HCT116 (cell line): Measurements from ENCODE around the gene ICAM2. TPM values are rescaled to one million over a fixed set of nuclear protein-coding genes. Genes with fewer than 3 reads are reported as not detected.

Experiments used
- ATAC-seq: fragments of 200-7000 bp; cut with Tn5 transposase; 2 replicates; pipeline ENCODE4 v1.9.1; 2020; ENCODE audit warnings: mild to moderate bottlenecking, moderate library complexity
- BruUV-seq: library from RNA; stranded (reverse); fragments of 400-500 nt; replicated peaks from 2 replicates; lab custom pipeline; 2021; lab: Mats Ljungman, UMichigan
- CTCF ChIA-PET: fragments of 300-600 bp; sonication (Branson Sonifier 250); formaldehyde crosslinking; loops from one replicate; lab custom pipeline; 2021; ENCODE audit warnings: antibody characterized with exemption; lab: Charles Lee
- POLR2A ChIA-PET: fragments of 300-600, 350-600 bp; sonication (Branson Sonifier 250); formaldehyde crosslinking; loops from one replicate; lab custom pipeline; 2021; ENCODE audit warnings: antibody characterized with exemption; lab: Charles Lee
- RAD21 ChIA-PET, 2 experiments: fragments of 300-600 bp; sonication (Branson Sonifier 250); formaldehyde crosslinking; loops; one replicate each; lab custom pipeline; 2023; ENCODE audit warnings: low total read pairs in 2 of 2; ENCODE audit not compliant: uncharacterized antibody in 2 of 2, unreplicated experiment in 2 of 2, low non-redundant PET in 1 of 2; lab: Charles Lee
- DNase-seq: peaks from one replicate; pipeline ENCODE4 v3.0.0-alpha.2; 2010; ENCODE audit warnings: low read depth, low spot score
- H2AFZ ChIP-seq: fragments of 200-600 bp; shearing (Covaris generic), sonication (generic); 2 replicates; pipeline ENCODE4 v1.6.1; 2017; ENCODE audit warnings: low read depth, mixed run types, mixed read lengths, antibody characterized with exemption, low read length; ENCODE audit not compliant: poor library complexity, severe bottlenecking
- H3K27ac ChIP-seq: 2 replicates; pipeline ENCODE4 v1.5.1; 2012; ENCODE audit warnings: low read depth, low read length
- H3K27me3 ChIP-seq: fragments of 200-600 bp; sonication (generic); 2 replicates; pipeline ENCODE4 v1.6.1; 2016; ENCODE audit warnings: mixed run types, low read length, mixed read lengths; ENCODE audit not compliant: insufficient read depth
- H3K36me3 ChIP-seq, 2 experiments: fragments of 200-500 bp in 1 of 2; fragments of 200-600 bp in 1 of 2; sonication (Bioruptor generic) in 1 of 2; sonication (generic) in 1 of 2; 2 replicates each; pipeline versions ENCODE4 v1.5.1 to v1.6.1; 2014 to 2016; ENCODE audit warnings: low read length in 2 of 2, inconsistent platforms in 1 of 2, mixed read lengths in 1 of 2, mixed run types in 1 of 2; ENCODE audit not compliant: insufficient read depth in 2 of 2, control insufficient read depth in 1 of 2
- H3K4me1 ChIP-seq, 2 experiments: fragments of 200-600 bp in 1 of 2; sonication (generic) in 1 of 2; 2 replicates each; pipeline versions ENCODE4 v1.5.1 to v1.6.1; 2012 to 2017; ENCODE audit warnings: low read length in 2 of 2, inconsistent platforms in 1 of 2, mild to moderate bottlenecking in 1 of 2, mixed read lengths in 1 of 2, mixed run types in 1 of 2, moderate library complexity in 1 of 2; ENCODE audit not compliant: insufficient read depth in 2 of 2, control insufficient read depth in 1 of 2
- H3K4me2 ChIP-seq: fragments of 200-600 bp; sonication (generic); 2 replicates; pipeline ENCODE4 v1.6.1; 2017; ENCODE audit warnings: mixed run types, low read length, mixed read lengths
- H3K4me3 ChIP-seq, 2 experiments: fragments of 200-600 bp in 1 of 2; sonication (generic) in 1 of 2; replicated peaks in 1 of 2; 2 replicates each; pipeline ENCODE4 v1.5.1; 2011 to 2016; ENCODE audit warnings: low read length in 2 of 2, control low read depth in 1 of 2, low read depth in 1 of 2, mild to moderate bottlenecking in 1 of 2, mixed read lengths in 1 of 2, mixed run types in 1 of 2
- H3K79me2 ChIP-seq: fragments of 200-600 bp; sonication (generic); 2 replicates; pipeline ENCODE4 v1.6.1; 2017; ENCODE audit warnings: mild to moderate bottlenecking, mixed run types, low read length, moderate library complexity, mixed read lengths; ENCODE audit not compliant: insufficient read depth
- H3K9ac ChIP-seq: fragments of 200-600 bp; sonication (generic); 2 replicates; pipeline ENCODE4 v1.6.1; 2016; ENCODE audit warnings: low read length, mixed read lengths
- H3K9me2 ChIP-seq: fragments of 200-600 bp; sonication (generic), shearing (Covaris generic); 2 replicates; pipeline ENCODE4 v1.6.1; 2017; ENCODE audit warnings: mixed run types, mild to moderate bottlenecking, moderate library complexity; ENCODE audit not compliant: insufficient read depth
- H3K9me3 ChIP-seq, 2 experiments: fragments of 200-500 bp in 1 of 2; fragments of 200-600 bp in 1 of 2; sonication (Bioruptor generic) in 1 of 2; sonication (generic) in 1 of 2; 2 replicates each; pipeline ENCODE4 v1.6.1; 2014 to 2017; ENCODE audit warnings: low read length in 2 of 2, mixed read lengths in 2 of 2, inconsistent platforms in 1 of 2, low read depth in 1 of 2, mild to moderate bottlenecking in 1 of 2, mixed run types in 1 of 2, moderate library complexity in 1 of 2; ENCODE audit not compliant: control insufficient read depth in 1 of 2, insufficient read depth in 1 of 2
- H4K20me1 ChIP-seq: fragments of 200-600 bp; sonication (generic), shearing (Covaris generic); 2 replicates; pipeline ENCODE4 v1.6.1; 2017; ENCODE audit warnings: mixed run types, mild to moderate bottlenecking, moderate library complexity; ENCODE audit not compliant: insufficient read depth
- CBX3 ChIP-seq: IDR thresholded peaks from 2 replicates; pipeline ENCODE4 v1.6.1; 2012; ENCODE audit warnings: low read depth
- EZH2phosphoT487 ChIP-seq: fragments of 200-600 bp; IDR thresholded peaks from 2 replicates; pipeline ENCODE4 v1.6.1; 2018; ENCODE audit warnings: antibody characterized with exemption, borderline replicate concordance
- FOSL1 ChIP-seq: IDR thresholded peaks from 2 replicates; pipeline ENCODE4 v1.6.1; 2012; ENCODE audit warnings: low read depth
- JUND ChIP-seq: IDR thresholded peaks from 2 replicates; pipeline ENCODE4 v1.6.1; 2012
- POLR2A ChIP-seq: IDR thresholded peaks from 2 replicates; pipeline ENCODE4 v1.7.0; 2011; ENCODE audit warnings: borderline replicate concordance; ENCODE audit not compliant: insufficient read depth, insufficient read length; ENCODE audit errors: extremely low read depth
- SRF ChIP-seq: IDR thresholded peaks from 2 replicates; pipeline ENCODE4 v1.6.1; 2012; ENCODE audit warnings: low read depth
- TCF7L2 ChIP-seq: IDR thresholded peaks from 2 replicates; pipeline ENCODE4 v1.7.0; 2011; ENCODE audit warnings: borderline replicate concordance, inconsistent platforms; ENCODE audit not compliant: insufficient read depth, insufficient read length; ENCODE audit errors: extremely low read depth
- YY1 ChIP-seq: IDR thresholded peaks from 2 replicates; pipeline ENCODE4 v1.6.1; 2011; ENCODE audit warnings: low read length, low read depth, moderate library complexity, mild to moderate bottlenecking; ENCODE audit not compliant: insufficient replicate concordance; ENCODE audit errors: extremely low read depth
- intact Hi-C: fragments of 100-400 bp; cut with micrococcal nuclease; formaldehyde crosslinking; loops from 2 replicates; pipeline ENCODE4 v1.10.0; 2022
- total RNA-seq: library from RNA; stranded (reverse); gene quantifications from one replicate; pipeline ENCODE4 v1.2.1, GENCODE V29; 2021; ENCODE audit not compliant: unreplicated experiment
- TF ChIP-seq, protein P1 (sequence below): IDR thresholded peaks from 2 replicates; pipeline ENCODE4 v1.6.1; 2011; ENCODE audit warnings: mild to moderate bottlenecking, low read length, moderate library complexity; ENCODE audit not compliant: insufficient replicate concordance; ENCODE audit errors: extremely low read depth
- TF ChIP-seq, protein P2 (sequence below): IDR thresholded peaks from 2 replicates; pipeline ENCODE4 v1.6.1; 2012
- TF ChIP-seq, protein P3 (sequence below), 3 experiments: fragments of 200-600 bp in 1 of 3; sonication (generic) in 1 of 3; IDR thresholded peaks in 2 of 3; conservative IDR thresholded peaks in 1 of 3; 2 replicates each; pipeline ENCODE4 v1.5.1; 2012 to 2017; ENCODE audit warnings: low read depth in 2 of 3, low read length in 2 of 3, antibody characterized with exemption in 1 of 3, borderline replicate concordance in 1 of 3, control low read depth in 1 of 3, mild to moderate bottlenecking in 1 of 3, mixed read lengths in 1 of 3, mixed run types in 1 of 3, moderate library complexity in 1 of 3; ENCODE audit not compliant: insufficient read depth in 1 of 3

Gene ICAM2
- total RNA-seq, 1 experiment from 2014 or later = 0.61 TPM

DNA sequence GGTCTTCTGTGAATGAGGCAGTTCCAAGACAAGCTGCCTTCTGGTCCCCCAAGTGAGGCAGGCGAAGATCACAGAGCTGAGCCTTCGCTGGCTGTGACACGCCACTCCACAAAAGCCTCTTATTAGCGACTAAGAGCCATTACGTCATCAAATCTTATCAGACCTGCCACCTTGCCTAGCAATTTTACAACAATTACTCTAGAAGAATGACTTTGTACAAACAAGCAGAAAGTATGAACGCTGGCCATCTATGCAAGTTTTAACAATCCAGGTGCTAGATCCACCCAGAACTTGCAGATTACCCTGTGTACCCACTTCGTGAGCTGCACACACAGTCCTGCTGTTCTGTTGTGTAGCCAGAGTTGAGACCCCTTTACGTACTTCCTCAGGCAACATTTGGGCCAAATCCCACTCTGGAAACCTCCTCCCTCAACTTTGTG lies 3.8 kb upstream of the ICAM2 start:
- ChIA-PET CTCF (interaction anchor here (1.0 to 7.5 kb wide), 3 partner anchors 78 to 110 kb away, joined by 3 to 88 read pairs (median 13); partner anchors contain the start of gene GH1), POLR2A (no interaction called here), RAD21 (no interaction called here)
- H3K27ac ChIP-seq = no peak overlapping the region
- H3K4me1 ChIP-seq = peaks cover 3 to 11% of the 10 kb centered on the region in 2 experiments; a peak in 3 of 4 replicates
- H3K4me2 ChIP-seq = no peak overlapping the region
- intact Hi-C loops = loop anchor here (10.0 kb wide), 1 partner anchor 391 kb away; no protein-coding TSS in a partner anchor
- no peak overlapping the region for H3K4me3 ChIP-seq
- H4K20me1 ChIP-seq = no peaks in the 10 kb centered on the region
- DNase-seq = no peak
- TF ChIP-seq EZH2phosphoT487 (no peak), FOSL1 (no peak), JUND (no peak), POLR2A (no peak), YY1 (no peak), SRF (no peak), CBX3 (no peak), TCF7L2 (no peak)
- TF ChIP-seq, protein P1, sequence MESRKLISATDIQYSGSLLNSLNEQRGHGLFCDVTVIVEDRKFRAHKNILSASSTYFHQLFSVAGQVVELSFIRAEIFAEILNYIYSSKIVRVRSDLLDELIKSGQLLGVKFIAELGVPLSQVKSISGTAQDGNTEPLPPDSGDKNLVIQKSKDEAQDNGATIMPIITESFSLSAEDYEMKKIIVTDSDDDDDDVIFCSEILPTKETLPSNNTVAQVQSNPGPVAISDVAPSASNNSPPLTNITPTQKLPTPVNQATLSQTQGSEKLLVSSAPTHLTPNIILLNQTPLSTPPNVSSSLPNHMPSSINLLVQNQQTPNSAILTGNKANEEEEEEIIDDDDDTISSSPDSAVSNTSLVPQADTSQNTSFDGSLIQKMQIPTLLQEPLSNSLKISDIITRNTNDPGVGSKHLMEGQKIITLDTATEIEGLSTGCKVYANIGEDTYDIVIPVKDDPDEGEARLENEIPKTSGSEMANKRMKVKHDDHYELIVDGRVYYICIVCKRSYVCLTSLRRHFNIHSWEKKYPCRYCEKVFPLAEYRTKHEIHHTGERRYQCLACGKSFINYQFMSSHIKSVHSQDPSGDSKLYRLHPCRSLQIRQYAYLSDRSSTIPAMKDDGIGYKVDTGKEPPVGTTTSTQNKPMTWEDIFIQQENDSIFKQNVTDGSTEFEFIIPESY = no peak
- TF ChIP-seq, protein P2, sequence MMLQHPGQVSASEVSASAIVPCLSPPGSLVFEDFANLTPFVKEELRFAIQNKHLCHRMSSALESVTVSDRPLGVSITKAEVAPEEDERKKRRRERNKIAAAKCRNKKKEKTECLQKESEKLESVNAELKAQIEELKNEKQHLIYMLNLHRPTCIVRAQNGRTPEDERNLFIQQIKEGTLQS = no peak
- TF ChIP-seq, protein P3, sequence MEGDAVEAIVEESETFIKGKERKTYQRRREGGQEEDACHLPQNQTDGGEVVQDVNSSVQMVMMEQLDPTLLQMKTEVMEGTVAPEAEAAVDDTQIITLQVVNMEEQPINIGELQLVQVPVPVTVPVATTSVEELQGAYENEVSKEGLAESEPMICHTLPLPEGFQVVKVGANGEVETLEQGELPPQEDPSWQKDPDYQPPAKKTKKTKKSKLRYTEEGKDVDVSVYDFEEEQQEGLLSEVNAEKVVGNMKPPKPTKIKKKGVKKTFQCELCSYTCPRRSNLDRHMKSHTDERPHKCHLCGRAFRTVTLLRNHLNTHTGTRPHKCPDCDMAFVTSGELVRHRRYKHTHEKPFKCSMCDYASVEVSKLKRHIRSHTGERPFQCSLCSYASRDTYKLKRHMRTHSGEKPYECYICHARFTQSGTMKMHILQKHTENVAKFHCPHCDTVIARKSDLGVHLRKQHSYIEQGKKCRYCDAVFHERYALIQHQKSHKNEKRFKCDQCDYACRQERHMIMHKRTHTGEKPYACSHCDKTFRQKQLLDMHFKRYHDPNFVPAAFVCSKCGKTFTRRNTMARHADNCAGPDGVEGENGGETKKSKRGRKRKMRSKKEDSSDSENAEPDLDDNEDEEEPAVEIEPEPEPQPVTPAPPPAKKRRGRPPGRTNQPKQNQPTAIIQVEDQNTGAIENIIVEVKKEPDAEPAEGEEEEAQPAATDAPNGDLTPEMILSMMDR (IDR thresholded peaks at IDR 0.05 in 2 of 3, conservative IDR thresholded peaks at IDR 0.05 in 1 of 3; ENCODE audit: borderline replicate concordance in 1 of 3, insufficient read depth in 1 of 3, low read depth in 2 of 3, low read length in 2 of 3) = no peak
- no TSS peak for BruUV-seq
- no peaks in the 10 kb centered on the region for H3K79me2 ChIP-seq
- no peaks in the 10 kb centered on the region for H3K36me3 ChIP-seq
- H3K9ac ChIP-seq = no peak overlapping the region
- no peak for ATAC-seq
- no peak overlapping the region for H2AFZ ChIP-seq
- no peaks in the 10 kb centered on the region for H3K9me3 ChIP-seq
- no peaks in the 10 kb centered on the region for H3K9me2 ChIP-seq
- no peaks in the 10 kb centered on the region for H3K27me3 ChIP-seq
